Retinal pigment epithelial cell (primary cell): ENCODE results near the gene MAP2K1.

Experiments
- DNase-seq: peaks from one replicate; pipeline ENCODE4 v3.0.0-alpha.2; 2010; ENCODE audit warnings: low read depth
- H3K4me3 ChIP-seq: 2 replicates; pipeline ENCODE4 v1.5.1; 2011; ENCODE audit warnings: mild to moderate bottlenecking, low read length, control low read depth, moderate library complexity
- TF ChIP-seq, protein P1 (sequence below): conservative IDR thresholded peaks from 2 replicates; pipeline ENCODE4 v1.5.1; 2011; ENCODE audit warnings: low read depth, low read length, control low read depth, inconsistent platforms

MAP2K1 gene

DNA sequence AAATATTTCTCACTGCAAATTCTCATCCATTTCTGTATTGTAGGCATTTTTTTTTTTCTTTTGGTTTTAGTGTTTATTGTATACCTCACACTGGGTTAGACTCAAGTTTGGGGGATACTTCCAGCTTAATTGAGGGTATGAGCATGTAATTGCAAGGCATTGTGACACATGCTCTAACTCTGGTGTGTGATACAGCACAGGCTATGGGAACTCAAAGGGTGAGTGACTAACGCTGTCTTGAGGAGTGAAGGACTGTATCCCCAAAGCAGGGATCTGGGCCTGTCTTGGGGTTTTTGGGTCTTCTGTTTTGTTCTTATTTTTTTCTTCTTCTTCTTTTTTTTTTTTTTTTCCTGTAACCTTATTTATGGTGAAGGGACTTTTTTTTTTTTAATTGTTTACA lies 26.9 kb downstream of the MAP2K1 start:
- TF ChIP-seq, protein P1, sequence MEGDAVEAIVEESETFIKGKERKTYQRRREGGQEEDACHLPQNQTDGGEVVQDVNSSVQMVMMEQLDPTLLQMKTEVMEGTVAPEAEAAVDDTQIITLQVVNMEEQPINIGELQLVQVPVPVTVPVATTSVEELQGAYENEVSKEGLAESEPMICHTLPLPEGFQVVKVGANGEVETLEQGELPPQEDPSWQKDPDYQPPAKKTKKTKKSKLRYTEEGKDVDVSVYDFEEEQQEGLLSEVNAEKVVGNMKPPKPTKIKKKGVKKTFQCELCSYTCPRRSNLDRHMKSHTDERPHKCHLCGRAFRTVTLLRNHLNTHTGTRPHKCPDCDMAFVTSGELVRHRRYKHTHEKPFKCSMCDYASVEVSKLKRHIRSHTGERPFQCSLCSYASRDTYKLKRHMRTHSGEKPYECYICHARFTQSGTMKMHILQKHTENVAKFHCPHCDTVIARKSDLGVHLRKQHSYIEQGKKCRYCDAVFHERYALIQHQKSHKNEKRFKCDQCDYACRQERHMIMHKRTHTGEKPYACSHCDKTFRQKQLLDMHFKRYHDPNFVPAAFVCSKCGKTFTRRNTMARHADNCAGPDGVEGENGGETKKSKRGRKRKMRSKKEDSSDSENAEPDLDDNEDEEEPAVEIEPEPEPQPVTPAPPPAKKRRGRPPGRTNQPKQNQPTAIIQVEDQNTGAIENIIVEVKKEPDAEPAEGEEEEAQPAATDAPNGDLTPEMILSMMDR: no peak

DNA sequence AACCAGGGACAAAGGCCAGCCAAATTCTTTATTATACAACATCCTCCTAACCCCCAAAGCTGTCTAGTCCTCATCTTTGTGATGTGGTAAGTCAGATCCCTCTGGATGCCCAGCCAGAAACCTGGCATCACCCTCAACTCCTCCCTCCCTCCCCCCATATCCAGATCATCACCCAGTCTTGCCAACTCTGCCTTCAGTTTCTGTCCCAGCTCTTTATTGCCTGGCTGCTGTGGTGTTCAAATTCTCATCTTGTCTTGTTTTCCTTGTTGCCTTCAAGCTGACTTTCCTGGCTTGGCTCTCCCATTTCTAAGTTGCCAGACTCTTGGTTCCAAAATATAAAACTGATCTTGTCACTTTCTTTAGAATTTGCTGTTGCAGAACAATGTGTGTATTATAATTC lies 28.6 kb downstream of the MAP2K1 start:
- no peak for DNase-seq
- H3K4me3 ChIP-seq: no peak overlapping the region
- TF ChIP-seq, protein P1: no peak

More for the DNA sequence above, 26.9 kb downstream of the MAP2K1 start:
- no peak overlapping the region for H3K4me3 ChIP-seq
- DNase-seq: no peak

DNA sequence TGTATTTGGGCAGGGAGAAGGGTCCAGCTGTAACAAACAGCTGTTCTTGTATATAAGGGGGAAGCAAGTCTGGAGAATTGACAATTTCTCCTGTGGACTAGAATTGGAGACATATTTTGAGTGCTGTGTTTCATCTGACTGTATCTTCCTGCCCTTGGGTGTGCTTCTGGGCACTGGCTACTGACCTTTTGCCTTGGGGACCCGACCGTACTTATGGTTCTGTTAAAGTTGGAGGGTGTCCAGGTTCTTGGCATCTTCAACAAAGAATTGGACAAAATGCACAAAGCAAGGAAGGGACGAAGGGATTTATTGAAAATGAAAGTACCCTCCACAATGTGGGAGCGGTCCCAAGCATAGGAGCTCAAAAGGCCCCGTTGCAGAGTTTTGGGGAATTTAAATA lies 31.0 kb downstream of the MAP2K1 start:
- no peak for DNase-seq
- TF ChIP-seq, protein P1: no peak
- no peak overlapping the region for H3K4me3 ChIP-seq

DNA sequence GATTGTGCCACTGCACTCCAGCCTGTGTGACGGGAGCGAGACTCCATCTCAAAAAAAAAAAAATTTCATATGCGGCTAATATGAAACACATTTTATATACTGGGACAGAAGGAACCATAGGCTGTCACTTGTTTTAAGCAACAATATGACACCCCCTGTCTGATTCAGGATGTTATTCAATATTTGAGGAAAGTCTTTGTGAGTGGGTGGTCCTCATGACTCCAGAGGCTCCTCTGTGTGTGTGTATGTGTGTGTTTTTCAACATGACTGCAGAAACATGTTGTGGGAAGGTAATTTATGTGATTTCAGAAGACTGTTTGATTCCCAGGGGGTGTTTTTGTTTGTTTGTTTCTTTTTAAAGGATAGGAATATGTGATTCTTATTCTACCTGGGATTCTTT lies 32.8 kb downstream of the MAP2K1 start:
- TF ChIP-seq, protein P1: no peak
- no peak for DNase-seq
- H3K4me3 ChIP-seq: no peak overlapping the region

DNA sequence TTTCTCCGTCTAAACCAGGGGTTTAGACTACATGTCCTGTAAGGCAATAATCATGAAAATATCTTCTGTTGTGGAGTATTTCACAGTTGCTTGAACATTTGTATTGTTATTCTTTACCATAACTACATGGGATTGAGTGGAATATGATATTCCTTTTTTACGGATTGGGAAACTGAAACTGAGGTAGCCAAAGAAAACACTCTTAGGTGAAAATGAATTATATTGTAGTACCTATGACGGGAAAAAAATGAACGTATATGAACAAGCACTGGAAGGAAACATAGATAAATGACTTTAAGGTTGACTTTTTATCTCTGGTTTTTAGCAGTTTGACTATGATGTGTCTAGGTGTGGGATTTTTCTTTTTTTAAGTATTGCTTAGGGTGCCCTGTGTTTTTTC lies 35.6 kb downstream of the MAP2K1 start:
- TF ChIP-seq, protein P1: no peak
- DNase-seq: no peak
- H3K4me3 ChIP-seq: no peak overlapping the region

DNA sequence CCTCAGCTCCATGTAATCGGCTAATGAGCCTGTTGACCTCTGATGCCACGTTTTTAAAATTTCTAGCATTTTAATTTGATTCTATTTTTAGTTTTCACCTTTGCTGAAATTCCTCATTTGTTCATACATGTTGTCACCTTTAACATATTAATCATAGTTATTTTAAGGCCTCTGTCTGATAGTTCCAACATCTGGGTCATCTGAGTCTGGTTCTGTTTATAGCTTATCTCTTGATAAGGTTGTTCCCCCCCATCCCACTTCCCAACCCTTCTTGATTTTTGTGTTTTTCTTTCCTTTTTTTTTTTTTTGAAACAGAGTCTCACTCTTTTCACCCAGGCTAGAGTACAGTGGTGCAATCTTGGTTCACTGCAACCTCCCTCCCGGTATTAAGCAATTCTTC lies 36.4 kb downstream of the MAP2K1 start:
- no peak for DNase-seq
- TF ChIP-seq, protein P1: no peak
- no peak overlapping the region for H3K4me3 ChIP-seq

DNA sequence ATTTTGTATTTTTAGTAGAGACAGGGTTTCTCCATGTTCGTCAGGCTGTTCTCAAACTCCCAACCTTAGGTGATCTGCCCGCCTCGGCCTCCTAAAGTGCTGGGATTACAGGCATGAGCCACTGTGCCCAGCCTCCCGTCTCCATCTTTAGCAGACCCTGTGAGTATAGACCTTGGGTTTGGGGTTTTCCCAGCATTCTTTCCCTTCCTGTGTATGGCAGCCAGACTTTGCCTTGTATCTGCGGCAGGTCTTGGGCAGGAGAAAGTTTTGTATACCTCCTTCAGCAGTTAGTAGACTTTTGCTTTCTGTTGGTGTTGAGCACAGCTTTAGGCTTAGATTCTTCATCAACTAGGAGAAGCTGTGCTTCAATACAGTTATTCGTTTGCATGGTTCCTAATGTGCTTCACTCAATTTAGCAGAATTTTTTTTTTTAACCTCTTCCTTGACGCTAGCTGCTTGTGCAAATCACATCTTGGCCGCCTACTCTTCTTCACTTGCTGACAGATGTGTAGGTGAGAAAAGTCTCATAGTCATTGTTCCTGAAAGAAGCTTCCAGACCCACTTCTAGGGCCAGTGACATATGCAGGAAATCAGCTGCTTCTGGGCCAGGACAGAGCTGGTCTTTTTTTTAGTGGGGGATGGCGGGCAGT lies 38.4 kb downstream of the MAP2K1 start:
- no peak overlapping the region for H3K4me3 ChIP-seq
- TF ChIP-seq, protein P1: no peak
- DNase-seq: no peak
